ENCODE results near the gene RAPGEF2. TPM values are rescaled to one million over a fixed set of nuclear protein-coding genes. Genes with fewer than 3 reads are reported as not detected.

RAPGEF2 gene
- total and polyA plus RNA-seq, 10 of the 15 experiments (the other 5 are each of a cell fraction or from before 2014, with no cell fraction given), result 0.31 to 24.0 (median 2.9) TPM

- TF ChIP-seq, protein P1, sequence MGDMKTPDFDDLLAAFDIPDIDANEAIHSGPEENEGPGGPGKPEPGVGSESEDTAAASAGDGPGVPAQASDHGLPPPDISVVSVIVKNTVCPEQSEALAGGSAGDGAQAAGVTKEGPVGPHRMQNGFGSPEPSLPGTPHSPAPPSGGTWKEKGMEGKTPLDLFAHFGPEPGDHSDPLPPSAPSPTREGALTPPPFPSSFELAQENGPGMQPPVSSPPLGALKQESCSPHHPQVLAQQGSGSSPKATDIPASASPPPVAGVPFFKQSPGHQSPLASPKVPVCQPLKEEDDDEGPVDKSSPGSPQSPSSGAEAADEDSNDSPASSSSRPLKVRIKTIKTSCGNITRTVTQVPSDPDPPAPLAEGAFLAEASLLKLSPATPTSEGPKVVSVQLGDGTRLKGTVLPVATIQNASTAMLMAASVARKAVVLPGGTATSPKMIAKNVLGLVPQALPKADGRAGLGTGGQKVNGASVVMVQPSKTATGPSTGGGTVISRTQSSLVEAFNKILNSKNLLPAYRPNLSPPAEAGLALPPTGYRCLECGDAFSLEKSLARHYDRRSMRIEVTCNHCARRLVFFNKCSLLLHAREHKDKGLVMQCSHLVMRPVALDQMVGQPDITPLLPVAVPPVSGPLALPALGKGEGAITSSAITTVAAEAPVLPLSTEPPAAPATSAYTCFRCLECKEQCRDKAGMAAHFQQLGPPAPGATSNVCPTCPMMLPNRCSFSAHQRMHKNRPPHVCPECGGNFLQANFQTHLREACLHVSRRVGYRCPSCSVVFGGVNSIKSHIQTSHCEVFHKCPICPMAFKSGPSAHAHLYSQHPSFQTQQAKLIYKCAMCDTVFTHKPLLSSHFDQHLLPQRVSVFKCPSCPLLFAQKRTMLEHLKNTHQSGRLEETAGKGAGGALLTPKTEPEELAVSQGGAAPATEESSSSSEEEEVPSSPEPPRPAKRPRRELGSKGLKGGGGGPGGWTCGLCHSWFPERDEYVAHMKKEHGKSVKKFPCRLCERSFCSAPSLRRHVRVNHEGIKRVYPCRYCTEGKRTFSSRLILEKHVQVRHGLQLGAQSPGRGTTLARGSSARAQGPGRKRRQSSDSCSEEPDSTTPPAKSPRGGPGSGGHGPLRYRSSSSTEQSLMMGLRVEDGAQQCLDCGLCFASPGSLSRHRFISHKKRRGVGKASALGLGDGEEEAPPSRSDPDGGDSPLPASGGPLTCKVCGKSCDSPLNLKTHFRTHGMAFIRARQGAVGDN (IDR thresholded peaks at IDR 0.05), result no peak
- no peak for TF ChIP-seq POLR2AphosphoS5 (IDR thresholded peaks at IDR 0.05; ENCODE audit: low read length)
- no peak for TF ChIP-seq ZNF24 (IDR thresholded peaks at IDR 0.05)
- no peak for TF ChIP-seq CTCF (IDR thresholded peaks at IDR 0.05 in 2 of 3, conservative IDR thresholded peaks at IDR 0.05 in 1 of 3; ENCODE audit: control insufficient read depth in 2 of 3, extremely low read depth in 1 of 3, insufficient read depth in 1 of 3, low read depth in 3 of 3, low read length in 3 of 3)
- TF ChIP-seq EED (IDR thresholded peaks at IDR 0.05; ENCODE audit: low read depth), result no peak
- TF ChIP-seq SKIL (IDR thresholded peaks at IDR 0.05; ENCODE audit: low read depth, poor library complexity, severe bottlenecking), result no peak
Observed at GRCh38 chr4:159240687-159241086, 137.8 kb downstream of the RAPGEF2 start (continued).
